Measurements from ENCODE around the gene FKBP14.
"Not testable (repeated sequence)": the region's sequence is repeated elsewhere in the genome, so short reads cannot be mapped to it uniquely, and the experiment has no call there.

The FKBP14 gene

DNA sequence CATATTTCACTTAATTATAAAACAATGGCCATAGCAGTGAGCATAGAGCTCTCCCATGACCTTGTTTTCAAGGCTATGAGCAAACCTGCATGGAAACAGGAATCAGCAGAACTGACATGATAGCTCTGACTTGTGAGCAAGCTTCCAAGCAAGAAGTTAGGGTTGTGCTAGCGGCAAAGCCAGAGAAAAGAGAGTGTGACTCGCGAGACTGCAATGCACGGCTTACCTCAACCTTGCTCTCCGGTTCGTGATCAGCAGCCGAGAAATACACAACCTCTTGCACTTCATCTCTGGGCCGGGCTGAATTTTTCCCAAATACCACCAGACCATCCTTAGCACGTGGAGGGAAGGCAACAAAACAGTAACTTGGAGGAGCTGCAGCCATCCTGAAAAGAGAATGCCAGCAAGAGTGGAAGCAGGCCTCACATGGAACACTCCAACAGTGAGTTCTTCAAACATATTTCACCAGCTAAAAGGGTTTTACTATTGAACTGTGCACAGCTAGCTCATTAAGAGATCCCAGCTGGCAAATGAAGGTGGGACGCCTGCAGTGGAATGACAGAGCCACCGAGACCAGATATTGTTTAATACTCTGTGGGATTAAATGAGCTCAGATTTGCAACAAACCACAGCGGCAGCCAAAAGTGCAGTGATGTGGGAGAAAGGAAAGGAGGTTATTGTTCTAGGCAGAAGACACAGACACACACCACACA lies 57.7 kb downstream of the FKBP14 start:
- Mint-ChIP-seq H3K4me3 (no peak overlapping the region), H3K36me3 (ENCODE audit: low read depth) (no peaks in the 10 kb centered on the region), H3K27me3 (no peaks in the 10 kb centered on the region), H3K4me1 (ENCODE audit: low read depth) (peaks cover 10% of the 10 kb centered on the region), H3K27ac (no peak overlapping the region), H3K9me3 (no peaks in the 10 kb centered on the region)

DNA sequence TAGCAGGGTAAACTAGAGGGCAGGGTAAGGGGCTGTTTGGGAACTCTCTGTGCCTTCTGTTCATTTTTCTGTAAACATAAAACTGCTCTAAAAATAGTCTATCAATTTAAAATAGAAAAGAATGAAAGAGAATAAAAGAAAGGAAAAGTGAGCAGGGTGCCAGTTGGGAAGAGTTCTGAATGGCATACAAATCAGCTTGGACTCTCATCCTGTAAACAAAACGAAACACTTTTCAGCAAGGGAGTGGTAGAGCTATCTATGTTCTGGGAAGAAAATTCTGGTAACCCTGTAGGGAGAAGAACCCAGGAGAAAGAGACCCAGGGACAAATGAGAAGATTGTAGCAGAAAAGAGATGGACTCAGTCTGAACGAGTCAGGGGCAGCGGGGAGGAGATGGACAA lies 61.5 kb downstream of the FKBP14 start:
- Mint-ChIP-seq H3K27ac (no peak overlapping the region), H3K4me1 (ENCODE audit: low read depth) (peaks cover 7% of the 10 kb centered on the region), H3K27me3 (no peaks in the 10 kb centered on the region), H3K4me3 (no peak overlapping the region), H3K9me3 (no peaks in the 10 kb centered on the region), H3K36me3 (ENCODE audit: low read depth) (no peaks in the 10 kb centered on the region)

DNA sequence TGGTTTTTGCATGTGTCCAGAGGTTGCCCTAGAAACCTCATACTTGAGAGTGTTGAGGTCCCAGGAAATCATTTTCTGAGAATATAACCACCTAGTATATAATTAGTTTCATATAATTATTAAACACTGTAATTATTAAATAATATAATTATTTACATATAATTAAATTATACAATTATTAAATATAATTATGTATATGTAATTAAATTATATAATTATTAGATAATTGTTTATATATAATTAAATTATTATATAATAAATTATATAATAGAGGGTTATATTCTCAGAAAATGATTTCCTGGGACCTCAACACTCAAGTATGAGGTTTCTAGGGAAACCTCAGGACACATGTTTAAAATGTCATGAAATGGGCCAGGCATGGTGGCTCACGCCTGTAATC lies 64.5 kb downstream of the FKBP14 start:
- H3K4me3 Mint-ChIP-seq = no peak overlapping the region
- no peaks in the 10 kb centered on the region for H3K27me3 Mint-ChIP-seq
- H3K4me1 Mint-ChIP-seq (ENCODE audit: low read depth) = peaks cover 4% of the 10 kb centered on the region
- H3K27ac Mint-ChIP-seq = no peak overlapping the region
- H3K36me3 Mint-ChIP-seq (ENCODE audit: low read depth) = no peaks in the 10 kb centered on the region
- no peaks in the 10 kb centered on the region for H3K9me3 Mint-ChIP-seq

DNA sequence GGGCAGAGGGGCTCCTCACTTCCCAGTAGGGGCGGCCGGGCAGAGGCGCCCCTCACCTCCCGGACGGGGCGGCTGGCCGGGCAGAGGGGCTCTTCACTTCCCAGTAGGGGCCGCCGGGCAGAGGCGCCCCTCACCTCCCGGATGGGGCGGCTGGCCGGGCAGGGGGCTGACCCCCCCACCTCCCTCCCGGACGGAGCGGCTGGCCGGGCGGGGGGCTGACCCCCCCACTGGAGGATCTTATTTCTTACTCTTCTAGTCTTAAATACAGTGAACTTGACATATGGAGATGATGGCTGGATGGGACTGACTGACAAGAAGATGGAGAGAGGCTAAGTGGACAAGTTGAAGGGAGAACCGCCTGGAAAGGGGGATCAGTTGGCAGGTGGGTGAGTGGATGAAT lies 64.9 kb downstream of the FKBP14 start:
- H3K9me3 Mint-ChIP-seq; H3K27ac Mint-ChIP-seq; H3K27me3 Mint-ChIP-seq; H3K4me1 Mint-ChIP-seq (ENCODE audit: low read depth); H3K36me3 Mint-ChIP-seq (ENCODE audit: low read depth); H3K4me3 Mint-ChIP-seq: not testable (repeated sequence)
